Stomach (tissue), 4 donors: Measurements from ENCODE around the gene AJUBA.

ENCODE experiments used
- CTCF ChIP-seq, 7 experiments: fragments of 450-650 bp in 4 of 7; fragments of 200-600 bp in 3 of 7; sonication (generic) in 3 of 7; IDR thresholded peaks; one replicate each; pipeline ENCODE4 v1.5.1; 2016 to 2019; ENCODE audit warnings: antibody characterized with exemption in 7 of 7, control low read depth in 2 of 7, mild to moderate bottlenecking in 1 of 7
- POLR2AphosphoS5 ChIP-seq, 3 donors: sonication (generic); formaldehyde crosslinking; IDR thresholded peaks; one replicate each; pipeline ENCODE4 v1.6.1; 2016; ENCODE audit warnings: antibody characterized with exemption in 3 of 3

GRCh38 chr14:22966783-22967269 is 15.5 kb downstream of the AJUBA start:
- no peak for TF ChIP-seq POLR2AphosphoS5 (IDR thresholded peaks at IDR 0.05)
- TF ChIP-seq CTCF (IDR thresholded peaks at IDR 0.05), result no peak
